NCI-H2171 (cell line): ENCODE data around the gene SDHC.

ENCODE experiments used
- DNase-seq: peaks from one replicate; lab custom pipeline; 2025; lab: John Stamatoyannopoulos, UW

Gene SDHC

GRCh38 chr1:161314201-161314981, at the start of gene SDHC:
SDHC (plus strand) TSS chr1:161314381; CDS start chr1:161314406, 25 bp downstream.
- DNase-seq: peak; percentile 82

- DNase-seq: no peak
Observed at GRCh38 chr1:161265305-161265704, 48.9 kb upstream of the SDHC start.

GRCh38 chr1:161266202-161266601, 48.0 kb upstream of the SDHC start:
- DNase-seq: no peak

GRCh38 chr1:161266836-161267235, 47.3 kb upstream of the SDHC start:
- DNase-seq: no peak

- DNase-seq: no peak
Observed at GRCh38 chr1:161267321-161267720, 46.9 kb upstream of the SDHC start.

GRCh38 chr1:161273402-161273801, 40.8 kb upstream of the SDHC start:
- no peak for DNase-seq

GRCh38 chr1:161274874-161275273, 39.3 kb upstream of the SDHC start:
- DNase-seq: peak; percentile 54

GRCh38 chr1:161282991-161283390, 31.2 kb upstream of the SDHC start:
- no peak for DNase-seq

GRCh38 chr1:161285113-161285512, 29.1 kb upstream of the SDHC start:
- no peak for DNase-seq

- DNase-seq: no peak
Observed at GRCh38 chr1:161285521-161285920, 28.7 kb upstream of the SDHC start.

GRCh38 chr1:161287482-161288054, 26.6 kb upstream of the SDHC start:
- DNase-seq: no peak

- DNase-seq: no peak
Observed at GRCh38 chr1:161290779-161291178, 23.4 kb upstream of the SDHC start.

- DNase-seq: no peak
Observed at GRCh38 chr1:161297415-161297814, 16.8 kb upstream of the SDHC start.

GRCh38 chr1:161298116-161298515, 16.1 kb upstream of the SDHC start:
- no peak for DNase-seq

- DNase-seq: no peak
Observed at GRCh38 chr1:161299347-161299746, 14.8 kb upstream of the SDHC start.

GRCh38 chr1:161300478-161300877, 13.7 kb upstream of the SDHC start:
- DNase-seq: no peak

- no peak for DNase-seq
Observed at GRCh38 chr1:161304927-161305866, 9.0 kb upstream of the SDHC start.

- DNase-seq: peak; percentile 49
Observed at GRCh38 chr1:161305867-161306519, 8.2 kb upstream of the SDHC start.

- peak; percentile 61 for DNase-seq
Observed at GRCh38 chr1:161307230-161307768, 6.9 kb upstream of the SDHC start.

- DNase-seq: no peak
Observed at GRCh38 chr1:161307892-161308638, 6.1 kb upstream of the SDHC start.

- no peak for DNase-seq
Observed at GRCh38 chr1:161309868-161310267, 4.3 kb upstream of the SDHC start, which contains the start of gene MPZ. MPZ (minus strand) TSS chr1:161309968; CDS start chr1:161309905, 63 bp downstream.
